GM21526 (cell line): ENCODE measurements around the gene FOXN1.

Experiments
- ATAC-seq: cut with Tn5 transposase; IDR thresholded peaks from one replicate; pipeline ENCODE4 v1.9.1; 2021; ENCODE audit warnings: moderate library complexity; ENCODE audit not compliant: unreplicated experiment, low FRiP score

The FOXN1 gene

DNA sequence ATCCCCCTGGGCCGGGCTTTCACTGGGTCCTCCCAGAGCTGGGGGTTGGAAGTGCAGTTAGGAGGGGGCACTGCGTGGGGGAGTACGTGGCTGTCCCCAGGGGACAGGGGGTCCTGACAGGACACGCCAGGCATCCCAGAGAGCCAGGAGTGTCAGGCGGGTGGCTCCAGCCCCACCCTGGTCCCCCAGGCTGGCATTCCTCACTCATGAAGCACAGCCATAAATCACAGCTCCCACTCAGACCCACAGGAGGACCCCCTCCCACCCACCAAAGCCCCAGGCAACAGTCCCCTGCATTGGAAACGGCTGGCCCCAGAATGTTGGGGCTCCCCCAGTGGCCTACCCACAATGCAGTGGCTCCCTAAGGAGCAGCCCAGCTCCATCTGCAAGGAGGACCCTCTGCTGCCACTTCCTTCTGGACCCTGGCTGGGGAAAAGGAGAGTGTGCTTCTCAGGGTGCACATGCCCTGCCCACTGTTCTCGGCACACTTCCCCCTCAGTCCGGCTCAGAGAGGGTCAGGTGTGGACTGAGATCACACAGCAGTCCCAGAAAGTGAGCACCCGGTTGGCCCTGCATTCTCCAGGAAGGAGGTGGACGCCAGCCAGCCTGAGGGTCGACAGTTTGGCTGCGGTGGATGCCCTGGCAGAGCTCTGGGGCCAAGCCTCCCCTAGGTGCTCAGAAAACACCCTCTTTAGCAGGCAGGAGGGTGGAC lies 7.3 kb upstream of the FOXN1 start:
- ATAC-seq = no peak

DNA sequence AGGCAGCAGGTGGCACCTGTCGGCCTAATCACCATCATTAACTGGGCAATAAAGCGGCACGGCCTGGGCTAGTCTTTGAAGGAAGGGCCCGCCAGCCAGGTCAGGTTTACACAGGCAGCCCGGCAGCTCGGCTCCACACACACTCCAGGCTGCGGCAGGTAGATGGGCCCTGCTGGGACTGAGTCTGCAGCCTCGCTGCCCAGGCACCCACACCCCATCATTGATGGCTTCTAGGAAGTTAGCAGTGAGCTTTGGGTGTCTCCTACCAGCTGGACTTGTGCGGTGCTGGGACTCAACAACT lies 6.8 kb upstream of the FOXN1 start:
- ATAC-seq = no peak

DNA sequence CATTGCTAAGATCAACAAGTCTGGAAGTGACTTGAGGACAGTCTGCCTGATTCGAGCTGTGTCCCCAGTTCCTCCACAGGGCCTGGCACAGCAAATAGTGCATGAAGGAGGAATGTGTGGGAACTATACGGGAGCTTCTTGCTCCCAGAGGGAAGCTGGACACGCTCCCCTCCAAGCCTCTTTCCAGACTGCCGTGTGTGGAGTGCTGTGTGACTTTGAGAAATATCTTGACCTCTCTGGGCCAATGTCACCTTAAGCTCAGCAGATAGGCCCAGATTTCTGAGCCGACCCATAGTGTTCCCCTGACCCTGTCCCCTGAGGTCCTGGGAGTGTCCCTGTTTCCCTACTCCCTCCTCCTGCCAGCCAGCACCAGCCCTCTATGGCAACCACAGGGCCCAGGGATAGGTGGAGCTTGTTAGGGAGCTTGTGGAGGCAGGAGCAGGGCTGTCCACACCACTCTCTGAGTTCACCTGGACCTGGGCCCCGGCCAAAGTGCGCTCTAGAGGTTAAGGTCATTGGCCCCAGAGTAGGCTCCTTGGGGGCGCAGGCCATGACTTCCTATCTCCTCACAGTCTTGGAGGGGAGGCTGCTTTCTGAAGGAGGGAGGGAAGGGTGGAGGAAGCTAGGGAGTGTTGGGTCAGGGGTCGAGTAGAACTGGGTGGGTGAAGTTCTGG lies 6.3 kb upstream of the FOXN1 start:
- no peak for ATAC-seq

DNA sequence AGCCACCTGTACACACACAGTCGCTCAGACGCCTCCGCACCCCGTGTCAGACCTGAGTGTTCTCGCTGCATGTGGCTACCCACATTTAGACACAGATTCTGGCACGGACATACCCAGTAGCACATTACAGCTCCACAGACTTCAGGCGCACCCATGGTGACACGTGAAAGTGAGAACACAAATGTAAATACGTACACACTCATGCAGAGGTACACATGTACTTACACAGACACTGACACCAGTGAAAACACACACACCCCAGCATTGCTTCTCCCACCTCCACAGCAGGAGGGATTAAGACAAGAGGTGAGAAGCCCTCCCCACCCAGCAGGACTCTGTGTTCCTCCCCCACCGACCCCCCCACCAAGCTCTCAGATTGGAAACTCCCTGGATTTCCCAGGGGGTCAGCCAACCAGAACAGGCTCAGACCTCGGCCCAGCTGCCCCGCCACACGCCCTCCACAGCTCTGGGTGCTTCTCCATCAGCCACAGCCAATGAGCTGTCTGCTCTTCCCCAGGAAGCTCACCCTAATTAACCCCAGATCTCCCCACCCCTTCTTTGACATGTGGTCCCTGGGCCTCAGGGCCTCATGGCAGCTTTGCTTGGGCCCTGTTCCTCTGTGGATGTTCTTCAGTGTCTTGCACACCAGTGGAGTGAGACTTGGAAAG lies 5.3 kb upstream of the FOXN1 start:
- ATAC-seq = no peak

DNA sequence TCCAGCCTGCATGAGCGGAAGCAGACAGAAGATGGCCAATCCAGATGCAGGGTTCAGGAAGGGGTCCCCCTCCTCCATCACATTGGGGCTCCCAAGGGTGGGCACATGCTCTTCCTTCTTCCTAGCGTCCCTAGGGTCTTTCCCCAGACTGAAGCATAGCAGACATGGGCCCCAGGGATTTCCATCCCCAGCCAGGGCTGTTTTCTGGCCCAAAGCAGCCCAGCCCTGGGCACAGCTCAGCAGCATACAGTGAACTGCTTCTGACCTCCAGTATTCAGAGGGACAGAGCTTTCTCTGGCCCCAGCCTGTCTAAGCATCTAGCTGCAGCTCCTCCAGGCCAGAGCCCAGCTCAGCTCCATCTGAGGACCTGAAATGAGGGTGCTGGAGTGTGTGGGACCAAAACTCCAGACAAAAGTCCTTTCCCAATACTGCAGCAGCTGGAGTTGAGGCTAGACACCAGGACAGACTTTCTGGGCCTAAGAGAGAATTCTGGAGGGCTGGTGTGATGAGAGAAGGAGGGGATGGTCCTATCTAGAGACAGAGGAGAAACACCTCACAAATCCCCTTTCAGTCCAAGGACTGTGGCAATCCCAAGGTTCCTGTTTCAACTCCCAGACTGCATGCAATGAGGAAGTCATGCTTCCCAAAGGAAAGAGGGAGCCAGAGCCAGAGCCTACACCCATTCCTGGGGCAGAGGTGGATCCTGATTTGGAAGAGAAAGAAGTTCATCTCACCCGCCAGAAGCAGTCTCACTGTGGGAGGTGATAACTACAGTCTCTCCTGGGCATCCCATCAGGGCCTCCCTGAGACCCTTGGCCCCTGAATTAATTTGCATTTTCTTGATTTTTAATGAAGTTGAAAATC lies 4.5 kb upstream of the FOXN1 start:
- no peak for ATAC-seq

DNA sequence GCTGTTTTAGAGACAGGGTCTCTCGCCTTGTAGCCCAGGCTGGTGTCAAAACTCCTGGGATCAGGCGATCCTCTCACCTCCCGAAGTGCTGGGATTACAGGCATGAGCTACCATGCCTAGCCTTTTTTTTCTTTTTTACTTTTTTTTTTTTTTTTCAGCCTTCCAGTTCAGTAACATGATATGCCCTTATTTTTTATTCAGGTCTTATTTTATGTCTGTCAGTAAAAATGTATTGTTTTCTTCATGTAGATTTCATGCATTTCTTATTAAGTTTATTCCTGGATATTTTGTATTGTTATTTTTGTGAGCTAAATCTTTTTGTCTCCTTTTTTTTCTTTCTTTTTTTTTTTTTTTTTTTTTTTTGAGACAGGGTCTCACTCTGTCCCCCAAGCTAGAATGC lies 2.7 kb upstream of the FOXN1 start:
- ATAC-seq = no peak

DNA sequence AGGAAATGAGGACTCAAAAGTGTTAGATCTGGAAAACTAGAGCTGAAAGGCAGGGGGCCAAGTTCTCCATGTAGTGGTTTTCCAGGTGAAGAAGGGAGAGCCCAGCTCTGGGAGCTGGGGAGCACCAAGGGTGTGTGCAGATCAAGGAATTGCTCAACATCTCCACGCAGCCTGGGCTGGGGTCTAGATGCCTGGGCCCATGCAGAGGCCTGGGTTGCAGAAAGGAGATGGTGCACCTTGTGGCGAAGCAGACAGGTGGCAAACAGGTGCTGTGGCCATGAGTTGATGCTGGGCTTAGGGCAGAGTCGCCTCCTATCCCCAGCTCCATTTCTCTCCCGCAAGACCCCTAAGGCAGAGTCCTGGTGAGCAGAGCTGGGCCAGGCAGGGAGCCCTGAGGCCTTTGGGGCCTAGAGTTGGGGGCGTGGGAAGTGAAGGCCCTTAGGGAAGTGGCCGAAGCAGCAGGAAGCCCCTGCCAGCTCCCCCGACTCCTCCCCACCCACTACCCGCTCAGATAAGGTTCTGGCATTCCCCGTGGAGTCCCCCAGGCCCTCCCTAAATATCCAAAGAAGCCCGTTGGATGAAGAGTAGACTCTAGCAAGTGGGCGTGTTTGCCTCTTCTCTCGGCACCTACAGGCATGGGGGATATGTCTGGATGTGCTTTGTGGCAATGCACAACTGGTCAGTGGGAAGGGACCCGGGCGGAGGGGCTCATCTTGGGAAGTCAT lies 777 bp downstream of the FOXN1 start:
- no peak for ATAC-seq

DNA sequence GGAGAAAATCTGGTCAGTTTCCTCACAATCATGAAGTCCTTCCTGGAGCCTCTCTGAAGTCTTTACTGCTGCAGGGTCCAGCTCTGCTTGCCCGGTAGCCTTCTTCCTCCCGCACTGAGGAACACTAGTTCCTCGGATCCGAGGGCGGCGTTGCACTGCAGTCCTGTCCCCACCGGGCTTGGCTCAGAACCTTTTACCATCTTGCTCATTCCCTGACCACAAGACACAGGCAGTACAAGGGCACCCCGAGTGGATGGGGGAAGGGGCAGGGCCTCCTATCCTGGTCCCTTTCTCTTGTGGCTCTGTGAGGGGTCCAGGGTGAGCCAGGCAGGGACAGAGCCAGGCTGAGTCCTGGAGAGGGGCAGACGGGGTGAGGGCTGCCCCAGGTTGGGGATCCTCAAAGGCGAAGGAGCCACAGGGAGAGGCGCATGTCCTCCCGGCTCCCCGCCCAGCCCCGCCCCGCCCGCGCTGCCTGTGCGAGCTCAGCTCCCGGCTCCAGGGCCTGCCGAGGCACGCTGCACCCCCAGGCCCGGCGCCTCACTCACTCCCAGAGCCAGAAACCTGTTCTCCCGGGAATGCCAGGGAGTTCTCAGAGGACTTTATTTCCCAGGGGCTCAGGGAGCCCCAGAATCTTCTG lies 1.5 kb downstream of the FOXN1 start:
- ATAC-seq = no peak

DNA sequence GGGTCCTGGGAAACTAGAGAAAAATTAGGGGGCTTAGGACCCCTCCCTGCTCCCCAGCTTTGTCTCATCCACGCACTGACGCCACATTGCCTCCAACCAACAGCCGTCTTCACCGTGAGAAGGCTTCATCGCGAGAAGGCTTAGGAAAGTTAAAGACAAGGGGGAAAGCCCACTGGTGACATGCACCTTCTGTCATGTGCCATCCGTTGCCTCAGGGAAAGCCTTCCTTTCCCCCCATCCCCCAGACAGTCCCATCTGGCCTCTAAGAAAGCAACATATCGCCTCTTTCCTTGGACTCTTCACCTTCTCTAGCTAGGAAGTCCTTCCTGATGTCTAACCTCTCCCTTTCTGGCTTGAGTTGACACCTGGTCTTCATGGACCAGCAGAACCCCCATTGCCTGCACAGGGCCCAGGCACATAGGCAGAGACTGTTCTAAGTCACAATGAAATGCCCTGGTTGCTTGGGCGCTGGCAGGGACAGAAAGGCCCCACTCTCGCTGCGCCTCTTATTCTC lies 2.1 kb downstream of the FOXN1 start:
- no peak for ATAC-seq

DNA sequence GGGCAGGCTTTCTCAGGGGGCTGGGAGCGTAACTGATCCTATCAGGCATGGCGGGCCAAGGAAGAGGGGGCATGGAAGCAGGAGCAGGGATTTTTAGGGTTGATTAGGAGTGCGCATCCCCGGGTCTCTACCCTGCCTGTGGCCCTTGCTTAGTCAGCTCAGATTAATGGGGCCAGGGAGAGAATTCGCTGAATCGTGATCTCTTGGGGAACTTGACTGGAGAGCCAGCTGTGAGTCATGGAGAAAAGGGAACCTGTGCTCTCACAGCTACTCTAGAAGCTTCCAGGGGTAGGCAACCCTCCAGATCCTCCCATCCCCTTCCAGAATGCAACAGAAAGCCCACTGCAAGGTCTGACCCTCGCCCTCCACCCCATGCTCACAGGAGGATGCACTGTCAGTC lies 3.6 kb downstream of the FOXN1 start:
- no peak for ATAC-seq

DNA sequence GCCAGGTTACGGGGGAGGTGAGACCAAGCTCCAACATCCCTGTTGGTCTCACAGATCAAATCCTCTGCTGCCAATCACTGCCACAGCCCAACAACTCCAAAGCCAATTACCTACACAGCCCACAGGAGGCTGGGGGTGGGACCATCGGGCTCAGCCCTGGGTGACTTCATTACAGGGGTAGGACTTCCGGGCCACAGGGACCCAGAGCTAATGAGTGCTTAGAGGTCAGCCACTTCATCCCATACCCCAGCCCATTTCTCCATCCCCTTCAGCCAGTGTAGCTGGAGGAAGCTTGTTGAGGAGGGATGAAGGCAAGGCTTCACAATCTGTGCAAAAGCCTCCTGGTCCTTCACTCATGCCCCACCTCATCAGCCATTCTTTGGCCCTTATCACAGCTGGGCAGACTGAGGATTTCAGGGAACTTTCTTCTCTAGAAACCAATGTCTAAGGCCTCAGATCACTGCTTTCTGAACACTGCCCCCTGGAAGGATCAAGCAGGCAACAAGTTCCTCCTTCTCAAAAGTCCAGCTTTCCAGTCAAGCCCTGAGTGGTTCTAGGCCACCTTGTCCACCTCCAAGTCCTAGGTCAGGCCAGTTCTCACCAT lies 5.8 kb downstream of the FOXN1 start:
- ATAC-seq = no peak

DNA sequence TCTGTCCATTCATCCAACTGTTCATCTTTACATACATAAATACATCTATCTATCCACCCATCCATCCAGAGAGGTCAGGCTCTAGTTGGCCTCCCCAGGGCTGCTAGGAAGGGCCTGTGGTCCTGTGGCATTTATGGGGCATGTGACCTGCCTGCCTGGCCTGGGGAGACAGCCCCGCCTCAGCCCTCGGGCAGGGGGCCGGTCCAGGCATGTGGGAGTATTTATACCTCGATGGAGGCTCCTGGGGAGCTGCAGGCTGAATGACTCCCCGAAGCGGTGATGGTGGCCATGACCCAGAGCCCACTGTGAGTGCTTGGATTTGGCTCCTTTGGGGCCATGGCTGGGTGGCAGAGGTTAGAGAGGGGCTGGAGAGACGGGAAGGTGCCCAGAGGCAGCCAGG lies 7.3 kb downstream of the FOXN1 start:
- ATAC-seq = no peak

DNA sequence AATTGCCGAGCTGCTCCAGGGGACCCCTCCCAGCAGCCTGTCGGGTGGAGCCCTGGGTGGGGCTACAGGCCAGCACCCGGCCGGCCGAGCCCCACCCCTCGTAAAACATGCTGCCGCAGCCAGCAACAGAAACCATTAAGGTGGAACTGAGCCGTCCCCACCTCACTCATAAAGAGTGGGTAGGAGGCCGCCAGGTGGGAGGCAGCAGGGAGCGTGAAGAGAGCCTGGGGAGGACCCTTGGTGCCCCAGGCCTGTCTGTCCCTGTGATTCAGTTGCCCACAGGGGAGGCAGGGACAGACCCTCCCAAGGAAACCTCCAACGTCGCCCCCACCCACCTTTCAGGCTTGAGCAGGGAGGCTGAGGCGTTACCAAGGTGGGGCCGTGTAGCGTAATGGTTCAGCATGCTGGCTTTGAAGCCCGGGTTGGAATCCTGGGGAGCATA lies 8.4 kb downstream of the FOXN1 start:
- ATAC-seq = no peak

DNA sequence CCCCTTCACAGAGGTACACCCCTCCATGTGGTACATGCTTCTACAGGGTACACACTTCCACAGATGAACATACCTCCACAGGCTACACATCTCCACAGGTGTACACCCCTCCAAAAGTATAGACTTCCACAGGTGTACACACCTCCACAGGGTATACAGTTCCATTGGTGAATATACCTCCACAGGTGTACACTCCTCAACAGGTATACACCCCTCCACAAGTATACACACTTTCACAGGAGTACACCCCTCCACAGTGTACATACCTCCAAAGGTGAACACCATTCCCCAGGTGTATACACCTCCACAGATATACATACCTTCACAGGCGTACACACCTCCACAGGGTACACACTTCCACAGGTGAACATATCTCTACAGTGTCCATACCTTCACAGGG lies 9.4 kb downstream of the FOXN1 start:
- no peak for ATAC-seq

DNA sequence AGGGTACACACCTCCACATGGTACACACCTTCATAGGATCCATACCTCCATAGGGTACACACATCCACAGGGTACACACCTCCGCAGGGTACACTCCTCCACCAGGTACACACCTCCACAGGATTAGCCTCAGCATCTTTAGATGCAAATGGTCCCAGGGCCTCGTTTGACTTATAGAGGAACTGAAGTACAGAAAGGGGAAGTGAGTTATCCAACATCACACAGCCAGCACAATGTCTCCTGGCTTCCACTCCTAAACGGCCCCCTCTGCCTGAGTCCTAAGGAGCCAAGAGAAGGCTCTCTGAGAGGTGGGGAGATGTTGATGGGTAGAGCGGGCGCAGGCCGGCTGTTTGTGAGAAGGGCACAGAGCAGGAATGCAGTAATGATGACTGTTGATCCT lies 12.0 kb downstream of the FOXN1 start:
- ATAC-seq = no peak

DNA sequence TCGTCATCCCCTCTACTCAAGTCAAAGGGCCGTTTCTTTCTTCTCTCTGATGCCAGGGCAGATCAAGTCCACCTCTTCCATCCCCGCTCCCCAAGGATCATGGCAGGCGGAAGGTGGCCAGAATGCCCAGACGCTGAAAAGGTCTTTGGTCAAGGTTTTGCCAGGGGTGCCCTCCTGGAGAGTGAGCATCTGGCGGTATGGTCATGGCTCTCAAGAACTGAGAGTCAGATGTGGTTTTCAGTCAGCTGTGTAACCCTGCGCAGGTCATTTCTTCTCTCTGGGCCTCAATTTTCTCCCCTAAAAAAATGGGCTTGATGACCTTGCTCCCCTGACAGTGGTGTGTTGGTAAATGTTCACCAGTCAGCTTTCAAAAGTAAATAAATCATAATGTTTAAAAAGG lies 12.4 kb downstream of the FOXN1 start:
- no peak for ATAC-seq

DNA sequence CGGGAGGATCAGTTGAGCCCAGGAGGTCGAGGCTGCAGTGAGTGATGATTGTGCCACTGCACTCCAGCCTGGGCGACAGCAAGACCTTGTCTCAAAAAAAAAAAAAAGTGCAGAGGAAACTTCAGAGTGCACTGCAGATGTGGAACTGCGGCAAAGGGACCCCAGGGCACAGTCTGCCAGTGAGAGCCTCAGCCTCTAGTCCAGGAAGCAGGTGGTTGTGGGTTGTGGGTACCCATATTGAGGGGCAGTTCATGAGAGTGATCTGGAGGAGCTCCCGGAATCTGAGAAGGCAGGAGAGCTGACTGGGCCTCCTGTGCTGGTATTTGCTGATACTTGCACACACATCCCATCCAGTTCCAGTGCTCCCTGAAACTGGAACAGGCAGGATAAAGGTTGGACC lies 13.1 kb downstream of the FOXN1 start:
- no peak for ATAC-seq

DNA sequence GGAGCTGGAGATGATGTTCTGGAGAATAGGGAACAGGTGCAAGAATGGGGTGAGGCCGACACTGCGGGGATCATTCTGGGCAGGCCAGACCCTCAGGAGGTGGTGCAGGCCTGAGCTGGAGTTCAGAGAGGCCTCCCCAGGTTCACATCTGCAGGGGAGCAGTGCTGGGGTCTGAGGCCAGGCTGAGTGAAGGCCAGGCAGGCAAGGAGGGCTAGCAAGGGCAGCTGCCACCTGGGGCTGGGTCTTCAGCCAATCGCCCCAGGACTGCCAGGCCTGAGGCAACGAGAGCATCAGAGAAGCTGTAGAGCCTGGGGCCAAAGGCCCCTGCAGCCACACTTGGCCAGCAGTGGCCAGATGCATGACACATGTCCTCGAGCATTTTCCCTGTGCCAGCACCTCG lies 14.5 kb downstream of the FOXN1 start:
- ATAC-seq = no peak

DNA sequence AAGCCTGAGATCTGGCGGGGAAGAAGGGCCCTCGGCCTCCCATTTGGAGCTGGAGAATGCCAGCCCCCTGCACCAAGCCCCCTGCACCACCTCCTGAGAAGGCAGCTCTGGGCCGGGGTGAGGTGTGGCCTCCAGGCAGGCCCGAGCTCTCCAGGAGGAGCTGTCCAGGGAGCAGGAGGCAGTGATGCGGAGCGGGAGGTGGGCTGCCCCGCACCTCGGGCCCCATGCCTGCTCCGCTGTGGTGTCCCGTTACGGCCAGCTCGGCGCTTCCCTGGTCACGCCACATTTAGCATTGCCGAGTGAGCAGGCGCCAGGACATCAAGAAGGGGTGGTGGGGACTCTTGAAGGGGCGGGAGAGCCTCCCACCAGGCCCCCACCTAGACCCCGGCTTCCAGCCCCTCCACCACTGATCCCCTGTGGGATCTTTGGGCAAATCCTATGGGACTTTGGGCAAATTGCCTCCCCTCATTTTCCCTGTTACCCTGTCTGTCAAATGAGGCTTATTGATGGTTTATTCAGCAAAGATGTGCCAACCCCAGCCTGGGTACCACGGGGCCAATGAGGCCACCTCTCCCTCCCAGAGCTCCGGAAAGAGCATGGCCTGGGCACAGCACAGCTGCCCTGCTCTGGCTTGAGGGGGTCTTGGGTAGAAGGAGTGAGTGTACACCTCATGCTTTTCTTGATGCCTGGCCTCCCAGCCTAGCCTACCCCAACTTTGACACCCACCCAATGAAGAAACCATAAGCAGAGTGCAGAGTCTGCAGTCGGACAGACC lies 15.3 kb downstream of the FOXN1 start:
- ATAC-seq = no peak
